Mucosa of gallbladder (tissue), 1 donor: Measurements from ENCODE around the gene SLC38A11. TPM values are rescaled to one million over a fixed set of nuclear protein-coding genes. Genes with fewer than 3 reads are reported as not detected.
"Not testable (repeated sequence)": the region's sequence is repeated elsewhere in the genome, so short reads cannot be mapped to it uniquely, and the experiment has no call there.

Source experiments
- DNase-seq: peaks from one replicate; pipeline ENCODE4 v3.0.0-alpha.2; 2020; ENCODE audit warnings: low spot score
- total RNA-seq: library from RNA; stranded (reverse); gene quantifications from one replicate; pipeline ENCODE4 v1.2.1, GENCODE V29; 2021
- donor health status: DM: no; HTN: no; CAD: no.

SLC38A11 gene
- total RNA-seq, 1 donor from 2014 or later: 63.3 TPM

GRCh38 chr2:164879901-164880535, 75.3 kb downstream of the SLC38A11 start:
- no peak for DNase-seq

GRCh38 chr2:164877927-164878326, 77.4 kb downstream of the SLC38A11 start:
- DNase-seq: no peak

- DNase-seq: no peak
Observed at GRCh38 chr2:164877169-164877568, 78.2 kb downstream of the SLC38A11 start.

- no peak for DNase-seq
Observed at GRCh38 chr2:164875334-164876205, 79.8 kb downstream of the SLC38A11 start.

GRCh38 chr2:164873210-164873908, 82.0 kb downstream of the SLC38A11 start:
- DNase-seq: no peak

GRCh38 chr2:164871404-164871803, 83.9 kb downstream of the SLC38A11 start:
- DNase-seq: no peak

- no peak for DNase-seq
Observed at GRCh38 chr2:164869420-164869772, 85.9 kb downstream of the SLC38A11 start.

- no peak for DNase-seq
Observed at GRCh38 chr2:164868563-164869419, 86.5 kb downstream of the SLC38A11 start.

- DNase-seq: no peak
Observed at GRCh38 chr2:164867779-164868397, 87.4 kb downstream of the SLC38A11 start.

GRCh38 chr2:164866381-164866780, 88.9 kb downstream of the SLC38A11 start:
- DNase-seq: not testable (repeated sequence)

- no peak for DNase-seq
Observed at GRCh38 chr2:164860694-164861042, 94.7 kb downstream of the SLC38A11 start.

GRCh38 chr2:164859906-164860693, 95.2 kb downstream of the SLC38A11 start:
- not testable (repeated sequence) for DNase-seq

GRCh38 chr2:164859251-164859818, 96.0 kb downstream of the SLC38A11 start:
- DNase-seq: no peak

GRCh38 chr2:164852086-164852485, 103.2 kb downstream of the SLC38A11 start:
- DNase-seq: no peak

- DNase-seq: no peak
Observed at GRCh38 chr2:164850235-164850634, 105.1 kb downstream of the SLC38A11 start.

- no peak for DNase-seq
Observed at GRCh38 chr2:164849506-164849905, 105.8 kb downstream of the SLC38A11 start.

- no peak for DNase-seq
Observed at GRCh38 chr2:164847981-164848741, 107.2 kb downstream of the SLC38A11 start.

- DNase-seq: no peak
Observed at GRCh38 chr2:164847291-164847690, 108.0 kb downstream of the SLC38A11 start.

- no peak for DNase-seq
Observed at GRCh38 chr2:164846276-164846675, 109.0 kb downstream of the SLC38A11 start.
